Naive thymus-derived CD4-positive, alpha-beta T cell (primary cell): ENCODE results near the gene MEPCE. TPM values are rescaled to one million over a fixed set of nuclear protein-coding genes. Genes with fewer than 3 reads are reported as not detected.
A peak's percentile ranks its signal among the peaks of the same experiment; 100 is the strongest.

Source experiments
- ATAC-seq: fragments of 150-1000 bp; cut with Tn5 transposase; 2 replicates; pipeline ENCODE4 v1.10.0; 2021; ENCODE audit warnings: mild to moderate bottlenecking, moderate library complexity
- CTCF ChIA-PET: fragments of 350-600 bp; sonication (Branson Sonifier 250); formaldehyde crosslinking; loops from one replicate; lab custom pipeline; 2021; ENCODE audit warnings: antibody characterized with exemption; lab: Charles Lee
- POLR2A ChIA-PET: fragments of 350-600 bp; sonication (Branson Sonifier 250); formaldehyde crosslinking; loops from one replicate; lab custom pipeline; 2021; ENCODE audit warnings: antibody characterized with exemption, inconsistent platforms; lab: Charles Lee
- DNase-seq, 9 donors: peaks; one replicate each; pipeline versions ENCODE4 v3.0.0 to v3.0.0-alpha.2; 2020 to 2022; ENCODE audit warnings: mixed read lengths in 1 of 9
- H3K27ac ChIP-seq: one replicate; pipeline ENCODE4 v1.7.0; 2013; ENCODE audit warnings: mild to moderate bottlenecking, low read depth, low read length, moderate library complexity
- H3K27me3 ChIP-seq, 2 donors: one replicate each; pipeline ENCODE4 v1.7.0; 2013; ENCODE audit warnings: low read length in 2 of 2, mild to moderate bottlenecking in 2 of 2, moderate library complexity in 2 of 2; ENCODE audit not compliant: control insufficient read depth in 2 of 2, insufficient read depth in 2 of 2
- H3K36me3 ChIP-seq, 3 experiments: 1 replicate in 2 of 3; 2 replicates in 1 of 3; pipeline ENCODE4 v1.7.0; 2013; ENCODE audit warnings: low read length in 3 of 3, mild to moderate bottlenecking in 3 of 3, moderate library complexity in 1 of 3; ENCODE audit not compliant: insufficient read depth in 3 of 3, control insufficient read depth in 2 of 3
- H3K4me1 ChIP-seq, 2 donors: one replicate each; pipeline ENCODE4 v1.7.0; 2013; ENCODE audit warnings: low read length in 2 of 2, mild to moderate bottlenecking in 2 of 2, moderate library complexity in 1 of 2; ENCODE audit not compliant: control insufficient read depth in 2 of 2, insufficient read depth in 2 of 2
- H3K4me3 ChIP-seq: 2 replicates; pipeline ENCODE4 v1.7.0; 2013; ENCODE audit warnings: mild to moderate bottlenecking, low read length
- H3K9me3 ChIP-seq, 3 experiments: 1 replicate in 2 of 3; 2 replicates in 1 of 3; pipeline ENCODE4 v1.7.0; 2013; ENCODE audit warnings: low read length in 3 of 3; ENCODE audit not compliant: control insufficient read depth in 2 of 3
- H3K27ac Mint-ChIP-seq, 9 donors: one replicate each; pipeline ENCODE4 v1.8.0; 2020 to 2022; ENCODE audit warnings: mixed read lengths in 9 of 9, mild to moderate bottlenecking in 8 of 9, moderate library complexity in 5 of 9, inconsistent platforms in 2 of 9
- H3K27me3 Mint-ChIP-seq, 5 donors: one replicate each; pipeline ENCODE4 v1.8.0; 2021 to 2022; ENCODE audit warnings: mixed read lengths in 5 of 5, mild to moderate bottlenecking in 1 of 5
- H3K36me3 Mint-ChIP-seq, 5 donors: one replicate each; pipeline ENCODE4 v1.8.0; 2020 to 2022; ENCODE audit warnings: mixed read lengths in 5 of 5, mild to moderate bottlenecking in 3 of 5, inconsistent platforms in 1 of 5
- H3K4me1 Mint-ChIP-seq, 7 donors: one replicate each; pipeline ENCODE4 v1.8.0; 2020 to 2022; ENCODE audit warnings: mixed read lengths in 7 of 7, mild to moderate bottlenecking in 3 of 7, inconsistent platforms in 1 of 7
- H3K4me3 Mint-ChIP-seq, 10 donors: one replicate each; pipeline ENCODE4 v1.8.0; 2020 to 2022; ENCODE audit warnings: mild to moderate bottlenecking in 10 of 10, mixed read lengths in 10 of 10, moderate library complexity in 6 of 10, inconsistent platforms in 2 of 10
- H3K9me3 Mint-ChIP-seq, 11 donors: one replicate each; pipeline ENCODE4 v1.8.0; 2020 to 2022; ENCODE audit warnings: mixed read lengths in 11 of 11, mild to moderate bottlenecking in 4 of 11, inconsistent platforms in 1 of 11, moderate library complexity in 1 of 11
- intact Hi-C, 2 donors: fragments of 100-400 bp; cut with micrococcal nuclease; formaldehyde crosslinking; loops; one replicate each; pipeline ENCODE4 v1.15.1; 2023
- polyA plus RNA-seq, 2 donors: library from polyadenylated mRNA; unstranded; fragments of 300-500 nt; fragmentation: Illumina TruSeq; gene quantifications; one replicate each; pipeline ENCODE4 v1.2.3, GENCODE V29; 2021
- total RNA-seq, 6 experiments: library from RNA in 5 of 6; stranded (reverse) in 5 of 6; gene quantifications; 1 replicate in 5 of 6; 2 replicates in 1 of 6; pipeline ENCODE4 v1.2.3 and lab custom pipeline; 2021 to 2026

Gene MEPCE
- total and polyA plus RNA-seq, 7 experiments from 2014 or later = 12.2 to 68.2 (median 60.6) TPM

DNA sequence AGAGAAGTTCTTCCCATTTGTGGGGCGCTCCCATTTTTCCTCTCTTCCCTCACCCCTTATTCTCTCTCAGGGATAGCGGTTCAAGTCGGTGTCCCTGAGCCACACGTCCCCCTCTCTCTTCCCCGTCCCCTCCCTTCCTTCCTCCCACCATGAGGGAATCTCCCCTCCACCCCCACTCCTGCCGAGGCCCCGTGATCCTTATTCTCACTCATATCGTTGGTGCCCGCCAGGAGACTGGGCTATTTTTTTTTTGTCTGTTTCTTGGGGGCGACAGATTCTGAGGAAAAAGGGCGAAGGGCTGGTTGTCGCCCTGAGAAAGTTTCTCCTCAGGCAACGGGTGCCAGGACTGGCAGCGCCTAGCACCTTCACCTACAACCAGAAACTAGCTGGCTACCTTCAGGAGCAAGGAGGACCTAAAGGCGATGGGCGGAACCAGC lies 1.9 kb upstream of the MEPCE start:
- peak overlapping the region; percentile 93 to 100 (median 97) for H3K4me3 Mint-ChIP-seq
- Histone ChIP-seq H3K4me3 (no peak overlapping the region), H3K36me3 (peaks cover 0 to 17% (median 0%) of the 10 kb centered on the region in 3 experiments), H3K27me3 (no peaks in the 10 kb centered on the region), H3K4me1 (peaks cover 22 to 24% of the 10 kb centered on the region in 2 donors), H3K27ac (peak overlapping the region; percentile 97), H3K9me3 (no peaks in the 10 kb centered on the region)
- ATAC-seq = no peak
- CTCF ChIA-PET = interaction anchor here (0.6 to 0.7 kb wide), 2 partner anchors 20 to 294 kb away, joined by 3 to 6 read pairs; no protein-coding TSS in a partner anchor
- peaks cover 0 to 9% (median 5%) of the 10 kb centered on the region in 5 donors for H3K36me3 Mint-ChIP-seq
- H3K4me1 Mint-ChIP-seq = peaks cover 14 to 47% (median 29%) of the 10 kb centered on the region in 7 donors
- peak overlapping the region in 8 of 9 donors; percentile 99 to 100 (median 100) for H3K27ac Mint-ChIP-seq
- POLR2A ChIA-PET = interaction anchor here (0.6 to 4.1 kb wide), 29 partner anchors 10 to 962 kb away, joined by 3 to 58 read pairs (median 6); partner anchors contain the start of genes ATP5MF, CNPY4, FBXO24 and GPC2
- peaks cover 0 to 18% (median 0%) of the 10 kb centered on the region in 11 donors for H3K9me3 Mint-ChIP-seq
- intact Hi-C loops = loop anchor here (1.0 to 10.0 kb wide), 29 partner anchors 9 to 953 kb away; partner anchors contain the start of genes AP4M1 (in 2 of the 2), CNPY4 (in 2 of the 2), MCM7 (in 2 of the 2) and POP7 (in 2 of the 2)
- no peak for DNase-seq
- H3K27me3 Mint-ChIP-seq = peaks cover 0 to 24% (median 0%) of the 10 kb centered on the region in 5 donors

DNA sequence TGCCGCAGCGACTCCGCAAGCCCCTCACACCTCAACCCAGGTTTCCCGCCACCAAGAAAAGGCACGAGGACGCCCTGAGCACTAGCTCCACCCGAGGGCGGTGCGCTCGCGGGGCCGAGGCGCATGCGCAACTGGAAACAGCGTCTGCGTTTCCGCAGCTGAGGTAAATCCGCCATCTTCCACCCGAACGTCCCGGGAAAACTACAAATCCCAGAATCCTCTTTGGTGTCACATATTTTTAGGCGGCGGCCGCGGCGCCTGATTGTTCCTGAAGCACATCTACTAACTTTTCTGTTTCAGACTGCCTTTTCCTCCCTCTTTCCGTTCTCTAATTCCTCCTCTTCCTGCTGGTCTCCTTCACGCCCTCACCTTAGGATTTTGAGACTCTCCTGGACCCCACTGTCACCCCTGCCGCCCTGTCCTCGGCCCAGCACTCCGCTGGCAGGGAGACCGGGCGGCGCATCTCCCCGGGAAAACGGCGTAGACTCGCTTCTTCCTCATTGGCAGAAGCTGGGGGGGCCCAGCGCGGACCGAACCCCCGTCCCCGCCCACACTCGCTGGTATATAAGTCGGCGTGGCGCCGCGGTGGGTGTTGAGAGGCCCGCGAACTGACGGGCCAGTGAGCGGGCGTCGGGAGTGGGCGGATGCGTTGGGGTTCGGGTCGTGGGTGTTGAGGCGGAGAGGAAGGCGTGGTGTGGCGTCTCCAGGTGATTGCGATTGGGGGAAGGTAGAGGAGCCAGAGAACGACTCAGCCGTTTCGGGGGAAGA lies 1.2 kb upstream of the MEPCE start, which contains the start of gene ZCWPW1:
ZCWPW1 (minus strand) TSS at position 505 of the 768 bp plus-strand sequence. CDS start 8,054 bp downstream, outside the sequence.
- Mint-ChIP-seq H3K36me3 (peaks cover 0 to 13% (median 6%) of the 10 kb centered on the region in 5 donors), H3K27me3 (peaks cover 0 to 24% (median 0%) of the 10 kb centered on the region in 5 donors), H3K9me3 (peaks cover 0 to 18% (median 0%) of the 10 kb centered on the region in 11 donors), H3K27ac (peak within 1 kb of the TSS; percentile 99 to 100 (median 100)), H3K4me1 (peaks cover 15 to 49% (median 35%) of the 10 kb centered on the region in 7 donors), H3K4me3 (peak within 1 kb of the TSS; percentile 93 to 100 (median 97))
- POLR2A ChIA-PET = interaction anchor here (0.6 to 4.1 kb wide), 47 partner anchors 8 to 1020 kb away, joined by 3 to 58 read pairs (median 5); partner anchors contain the start of genes AP4M1, ATP5MF, BUD31 and CNPY4
- DNase-seq (peak; percentile 96 to 98 (median 97)), ATAC-seq (peak; percentile 71)
- CTCF ChIA-PET = interaction anchor here (0.6 to 1.0 kb wide), 3 partner anchors 21 to 158 kb away, joined by 3 to 5 read pairs (median 3); partner anchors contain the start of genes FBXO24 and LRCH4
- Histone ChIP-seq H3K4me1 (peaks cover 22 to 24% of the 10 kb centered on the region in 2 donors), H3K27me3 (no peaks in the 10 kb centered on the region), H3K36me3 (peaks cover 0 to 23% (median 0%) of the 10 kb centered on the region in 3 experiments), H3K27ac (peak within 1 kb of the TSS; percentile 97), H3K9me3 (no peaks in the 10 kb centered on the region), H3K4me3 (peak within 1 kb of the TSS; percentile 88)
- intact Hi-C loops = loop anchor here (1.0 to 10.0 kb wide), 29 partner anchors 8 to 954 kb away; partner anchors contain the start of genes AP4M1 (in 2 of the 2), CNPY4 (in 2 of the 2), MCM7 (in 2 of the 2) and POP7 (in 2 of the 2)

DNA sequence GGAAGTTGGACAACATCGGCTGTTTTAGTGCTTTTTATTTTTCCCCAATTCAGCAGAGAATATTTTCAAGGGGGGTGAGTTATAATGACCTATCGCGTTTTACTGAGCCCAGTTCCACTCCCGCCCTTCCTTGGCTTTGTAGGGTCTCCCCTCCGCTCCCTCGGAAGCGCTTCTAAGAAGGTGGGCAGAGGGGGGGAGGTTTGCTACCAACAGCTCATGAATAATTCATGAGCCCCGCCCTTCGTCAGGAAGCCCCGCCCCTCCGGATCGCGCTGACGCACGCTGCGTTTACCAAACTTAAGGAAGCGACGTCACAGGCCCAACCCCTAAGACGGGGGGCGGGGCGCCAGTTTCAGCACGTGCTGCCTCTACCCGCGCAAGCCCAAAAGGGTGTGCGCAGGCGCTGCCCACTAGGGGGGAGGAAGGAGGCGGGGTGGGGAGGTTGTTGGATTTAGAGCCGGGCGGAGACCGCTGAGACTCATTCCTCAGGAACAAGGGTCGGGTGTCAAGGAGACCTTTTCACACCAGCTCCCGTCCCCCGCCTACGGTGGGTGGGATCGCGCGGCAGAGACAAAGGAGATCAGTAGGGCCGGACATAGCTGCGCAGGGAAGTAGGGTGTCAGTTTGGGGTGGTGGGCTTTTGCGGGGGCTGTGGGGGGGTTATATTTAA lies 529 bp upstream of the MEPCE start:
- Mint-ChIP-seq H3K4me3 (peak overlapping the region; percentile 93 to 100 (median 97)), H3K9me3 (peaks cover 0 to 18% (median 0%) of the 10 kb centered on the region in 11 donors), H3K27ac (peak overlapping the region; percentile 99 to 100 (median 100)), H3K27me3 (peaks cover 0 to 24% (median 0%) of the 10 kb centered on the region in 5 donors), H3K36me3 (peaks cover 0 to 18% (median 7%) of the 10 kb centered on the region in 5 donors), H3K4me1 (peaks cover 22 to 56% (median 42%) of the 10 kb centered on the region in 7 donors)
- Histone ChIP-seq H3K27me3 (no peaks in the 10 kb centered on the region), H3K27ac (peak overlapping the region; percentile 97), H3K36me3 (peaks cover 0 to 30% (median 2%) of the 10 kb centered on the region in 3 experiments), H3K4me1 (peaks cover 22 to 29% of the 10 kb centered on the region in 2 donors), H3K4me3 (peak overlapping the region; percentile 88), H3K9me3 (no peaks in the 10 kb centered on the region)
- DNase-seq (peak; percentile 100), ATAC-seq (peak; percentile 76)
- CTCF ChIA-PET = interaction anchor here (0.6 to 1.0 kb wide), 3 partner anchors 21 to 157 kb away, joined by 3 to 5 read pairs (median 3); partner anchors contain the start of genes FBXO24 and LRCH4
- POLR2A ChIA-PET = interaction anchor here (0.6 to 4.1 kb wide), 46 partner anchors 8 to 1020 kb away, joined by 3 to 58 read pairs (median 6); partner anchors contain the start of genes AP4M1, ATP5MF, BUD31 and CNPY4
- intact Hi-C loops = loop anchor here (1.0 to 10.0 kb wide), 41 partner anchors 7 to 954 kb away; partner anchors contain the start of genes AP4M1 (in 2 of the 2), CNPY4 (in 2 of the 2), FBXO24 (in 2 of the 2) and GPC2 (in 2 of the 2)

DNA sequence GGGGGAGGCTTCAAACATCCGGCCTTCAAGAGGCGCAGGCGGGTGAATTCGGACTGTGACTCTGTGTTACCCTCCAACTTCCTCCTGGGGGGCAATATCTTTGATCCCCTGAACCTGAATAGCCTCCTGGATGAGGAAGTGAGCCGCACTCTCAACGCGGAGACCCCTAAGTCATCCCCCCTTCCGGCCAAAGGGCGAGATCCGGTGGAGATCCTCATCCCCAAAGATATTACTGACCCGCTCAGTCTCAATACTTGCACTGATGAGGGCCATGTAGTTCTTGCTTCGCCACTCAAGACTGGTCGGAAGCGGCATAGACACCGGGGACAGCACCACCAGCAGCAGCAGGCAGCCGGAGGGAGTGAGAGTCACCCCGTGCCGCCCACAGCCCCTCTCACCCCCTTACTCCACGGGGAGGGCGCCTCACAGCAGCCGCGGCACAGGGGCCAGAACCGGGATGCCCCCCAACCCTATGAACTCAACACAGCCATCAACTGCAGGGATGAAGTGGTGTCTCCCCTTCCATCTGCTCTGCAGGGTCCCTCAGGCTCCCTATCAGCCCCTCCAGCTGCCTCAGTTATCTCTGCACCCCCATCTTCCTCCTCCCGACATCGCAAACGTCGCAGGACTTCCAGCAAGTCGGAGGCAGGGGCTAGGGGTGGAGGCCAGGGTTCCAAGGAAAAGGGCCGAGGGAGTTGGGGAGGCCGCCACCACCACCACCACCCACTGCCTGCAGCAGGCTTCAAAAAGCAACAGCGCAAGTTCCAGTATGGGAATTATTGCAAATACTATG lies 1.1 kb downstream of the MEPCE start:
- DNase-seq (peak in 3 of 9 donors; percentile 25 to 41 (median 25)), ATAC-seq (no peak)
- Histone ChIP-seq H3K4me1 (peaks cover 32 to 44% of the 10 kb centered on the region in 2 donors), H3K27me3 (no peaks in the 10 kb centered on the region), H3K9me3 (no peaks in the 10 kb centered on the region), H3K36me3 (peaks cover 0 to 38% (median 3%) of the 10 kb centered on the region in 3 experiments), H3K4me3 (peak overlapping the region; percentile 88), H3K27ac (peak overlapping the region; percentile 97)
- peaks cover 0 to 32% (median 13%) of the 10 kb centered on the region in 5 donors for H3K36me3 Mint-ChIP-seq
- ChIA-PET CTCF (no interaction called here), POLR2A (interaction anchor here (0.6 to 4.1 kb wide), 20 partner anchors 7 to 743 kb away, joined by 3 to 58 read pairs (median 4); partner anchors contain the start of genes FBXO24, LRCH4, MCM7 and POP7)
- peak overlapping the region; percentile 81 to 97 (median 86) for H3K4me3 Mint-ChIP-seq
- peaks cover 33 to 69% (median 54%) of the 10 kb centered on the region in 7 donors for H3K4me1 Mint-ChIP-seq
- H3K27ac Mint-ChIP-seq = peak overlapping the region; percentile 77 to 100 (median 91)
- H3K27me3 Mint-ChIP-seq = peaks cover 0 to 24% (median 0%) of the 10 kb centered on the region in 5 donors
- intact Hi-C loops = loop anchor here in 1 of 2 donors (10.0 kb wide), 1 partner anchor 894 kb away; the partner anchor contains the start of gene IFT22
- peaks cover 0 to 20% (median 0%) of the 10 kb centered on the region in 11 donors for H3K9me3 Mint-ChIP-seq

DNA sequence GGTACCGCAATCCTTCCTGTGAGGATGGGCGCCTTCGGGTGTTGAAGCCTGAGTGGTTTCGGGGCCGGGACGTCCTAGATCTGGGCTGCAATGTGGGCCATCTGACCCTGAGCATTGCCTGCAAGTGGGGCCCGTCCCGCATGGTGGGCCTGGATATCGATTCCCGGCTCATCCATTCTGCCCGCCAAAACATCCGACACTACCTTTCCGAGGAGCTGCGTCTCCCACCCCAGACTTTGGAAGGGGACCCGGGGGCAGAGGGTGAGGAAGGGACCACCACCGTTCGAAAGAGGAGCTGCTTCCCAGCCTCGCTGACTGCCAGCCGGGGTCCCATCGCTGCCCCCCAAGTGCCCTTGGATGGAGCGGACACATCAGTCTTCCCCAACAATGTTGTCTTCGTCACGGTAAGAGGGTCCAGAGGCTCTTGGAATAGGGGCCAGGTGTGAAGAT lies 1.7 kb downstream of the MEPCE start:
- H3K27ac ChIP-seq = peak overlapping the region; percentile 97
- Mint-ChIP-seq H3K27ac (peak overlapping the region; percentile 68 to 100 (median 91)), H3K4me3 (peak overlapping the region; percentile 71 to 97 (median 86)), H3K36me3 (peaks cover 0 to 34% (median 13%) of the 10 kb centered on the region in 5 donors), H3K9me3 (peaks cover 0 to 18% (median 0%) of the 10 kb centered on the region in 11 donors), H3K27me3 (peaks cover 0 to 22% (median 0%) of the 10 kb centered on the region in 5 donors), H3K4me1 (peaks cover 33 to 67% (median 55%) of the 10 kb centered on the region in 7 donors)
- no peaks in the 10 kb centered on the region for H3K9me3 ChIP-seq
- H3K4me1 ChIP-seq = peaks cover 32 to 44% of the 10 kb centered on the region in 2 donors
- intact Hi-C loops = loop anchor here in 1 of 2 donors (10.0 kb wide), 1 partner anchor 893 kb away; the partner anchor contains the start of gene IFT22
- POLR2A ChIA-PET = interaction anchor here (1.7 to 4.1 kb wide), 2 partner anchors 14 to 152 kb away, joined by 3 to 34 read pairs; no protein-coding TSS in a partner anchor
- H3K4me3 ChIP-seq = no peak overlapping the region
- no peak for ATAC-seq
- peak in 1 of 9 donors; percentile 22 for DNase-seq
- H3K36me3 ChIP-seq = peaks cover 0 to 43% (median 3%) of the 10 kb centered on the region in 3 experiments
- no peaks in the 10 kb centered on the region for H3K27me3 ChIP-seq
- CTCF ChIA-PET = no interaction called here
